Amniotic epithelial cell (primary cell): ENCODE data around the gene BRD2.

Experiments
- DNase-seq: peaks from one replicate; pipeline ENCODE4 v3.0.0-alpha.2; 2010; ENCODE audit warnings: low read depth

The BRD2 gene

GRCh38 chr6:32972353-32973143 is 4.2 kb downstream of the BRD2 start:
- DNase-seq, result no peak

DNA sequence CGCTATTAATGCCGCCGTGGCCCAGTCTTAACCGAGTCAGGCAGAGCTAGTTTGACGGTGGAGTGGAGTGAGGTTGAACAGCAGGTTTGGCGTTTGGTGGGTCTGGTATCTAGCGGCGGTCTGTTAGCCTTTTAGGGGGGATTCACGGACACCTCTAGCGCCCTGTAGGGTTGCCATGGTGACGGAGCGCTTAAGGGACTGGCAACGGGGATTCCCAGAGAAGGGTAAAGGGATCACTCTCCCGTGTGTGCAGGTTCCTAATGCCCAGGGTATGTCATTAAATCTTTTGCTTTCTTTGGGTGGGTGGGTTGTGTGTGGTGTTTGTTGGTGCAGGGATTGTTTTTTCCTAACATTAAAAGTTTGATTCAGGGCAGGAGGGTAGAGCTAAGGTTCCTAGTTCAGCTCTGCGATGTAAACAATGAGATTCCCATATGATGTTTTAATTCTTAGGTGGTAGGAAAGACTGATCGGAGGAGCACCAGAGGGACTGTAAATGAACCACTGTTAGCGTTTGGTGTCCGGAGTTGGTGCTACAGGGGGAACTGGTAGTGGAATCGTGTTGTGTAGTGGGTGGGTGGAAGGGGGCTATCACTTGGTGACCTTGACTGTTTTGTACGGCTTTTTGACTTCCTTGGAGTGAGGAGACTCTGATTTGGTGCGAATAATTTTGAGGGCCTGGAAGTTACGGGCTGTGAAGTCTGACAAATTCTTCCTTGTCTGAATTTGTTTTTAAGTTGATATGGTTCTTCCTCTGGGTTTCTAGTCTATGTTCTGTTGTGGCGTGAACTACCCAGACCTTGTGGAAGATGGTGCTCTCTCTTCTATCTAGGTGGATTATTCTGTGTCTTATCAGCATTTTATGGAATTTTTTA is 5.0 kb downstream of the BRD2 start:
- no peak for DNase-seq

- peak; percentile 77 for DNase-seq
Measured at GRCh38 chr6:32974016-32974333, 5.6 kb downstream of the BRD2 start.

GRCh38 chr6:32974541-32975308 is 6.3 kb downstream of the BRD2 start:
- DNase-seq, result no peak

DNA sequence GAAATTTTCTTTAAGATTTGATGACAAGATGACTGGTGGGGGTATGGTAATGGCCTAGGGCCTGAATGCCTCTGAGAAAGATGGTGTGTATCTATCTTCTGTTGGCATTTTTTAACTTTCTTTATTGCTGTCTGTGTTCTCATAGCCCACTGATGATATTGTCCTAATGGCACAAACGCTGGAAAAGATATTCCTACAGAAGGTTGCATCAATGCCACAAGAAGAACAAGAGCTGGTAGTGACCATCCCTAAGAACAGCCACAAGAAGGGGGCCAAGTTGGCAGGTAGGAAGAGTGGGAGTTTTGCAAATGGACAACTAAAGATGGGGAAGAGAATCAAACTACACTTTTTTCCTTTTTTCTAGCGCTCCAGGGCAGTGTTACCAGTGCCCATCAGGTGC is 7.5 kb downstream of the BRD2 start:
- no peak for DNase-seq

GRCh38 chr6:32976334-32977069 is 8.1 kb downstream of the BRD2 start:
- DNase-seq, result no peak

DNA sequence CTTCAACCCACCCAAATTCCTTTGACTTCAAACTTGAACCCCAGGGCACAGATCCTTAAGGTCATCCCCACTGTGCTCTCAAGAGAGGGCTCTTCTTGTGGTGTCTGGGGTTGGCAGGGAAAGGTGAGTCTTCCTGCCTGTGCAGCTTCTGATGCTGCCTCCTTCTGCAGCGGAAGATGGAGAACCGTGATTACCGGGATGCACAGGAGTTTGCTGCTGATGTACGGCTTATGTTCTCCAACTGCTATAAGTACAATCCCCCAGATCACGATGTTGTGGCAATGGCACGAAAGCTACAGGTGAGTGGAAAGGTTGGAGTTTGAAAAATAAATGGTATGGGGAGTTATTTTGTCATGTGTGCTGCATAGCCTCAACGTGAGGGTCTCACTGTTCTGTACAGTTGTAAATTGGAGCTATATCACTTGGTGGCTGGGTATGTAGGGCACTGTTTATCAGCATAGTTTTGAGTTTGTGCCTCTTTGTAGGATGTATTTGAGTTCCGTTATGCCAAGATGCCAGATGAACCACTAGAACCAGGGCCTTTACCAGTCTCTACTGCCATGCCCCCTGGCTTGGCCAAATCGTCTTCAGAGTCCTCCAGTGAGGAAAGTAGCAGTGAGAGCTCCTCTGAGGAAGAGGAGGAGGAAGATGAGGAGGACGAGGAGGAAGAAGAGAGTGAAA is 9.0 kb downstream of the BRD2 start:
- no peak for DNase-seq

GRCh38 chr6:32977953-32978324 is 9.5 kb downstream of the BRD2 start:
- no peak for DNase-seq

- DNase-seq, result no peak
Measured at GRCh38 chr6:32979720-32980487, 11.5 kb downstream of the BRD2 start.

- no peak for DNase-seq
Measured at GRCh38 chr6:32980488-32981038, 12.2 kb downstream of the BRD2 start.

DNA sequence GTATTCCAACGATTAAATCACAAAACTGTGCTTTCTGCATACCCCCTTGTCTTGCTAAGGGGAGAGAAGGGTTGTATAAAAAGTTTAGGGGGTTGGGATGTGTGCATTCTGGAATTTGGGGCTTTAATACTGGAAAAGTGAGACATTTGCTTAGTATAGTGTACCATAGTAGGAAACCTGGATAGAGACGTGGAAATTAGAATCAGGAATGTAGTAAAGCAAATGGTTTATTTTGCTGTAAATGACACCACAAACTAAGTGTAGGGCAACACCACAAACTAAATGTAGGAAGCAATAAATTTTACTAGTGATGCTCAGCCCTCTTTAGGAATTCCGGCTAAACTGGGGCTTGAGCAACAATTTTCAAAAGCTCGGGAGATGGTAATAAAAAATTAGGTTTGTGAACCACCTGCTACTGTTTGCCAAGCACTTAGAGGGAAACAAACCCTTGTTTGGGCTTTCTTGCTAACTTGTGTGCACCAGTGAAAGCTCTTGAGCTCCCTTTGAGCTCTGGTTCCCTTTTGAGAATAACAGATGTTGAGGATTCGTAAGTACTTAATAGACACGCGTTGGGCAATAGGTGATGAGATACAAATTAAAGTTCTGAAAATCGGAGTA is 13.8 kb downstream of the BRD2 start:
- no peak for DNase-seq

DNA sequence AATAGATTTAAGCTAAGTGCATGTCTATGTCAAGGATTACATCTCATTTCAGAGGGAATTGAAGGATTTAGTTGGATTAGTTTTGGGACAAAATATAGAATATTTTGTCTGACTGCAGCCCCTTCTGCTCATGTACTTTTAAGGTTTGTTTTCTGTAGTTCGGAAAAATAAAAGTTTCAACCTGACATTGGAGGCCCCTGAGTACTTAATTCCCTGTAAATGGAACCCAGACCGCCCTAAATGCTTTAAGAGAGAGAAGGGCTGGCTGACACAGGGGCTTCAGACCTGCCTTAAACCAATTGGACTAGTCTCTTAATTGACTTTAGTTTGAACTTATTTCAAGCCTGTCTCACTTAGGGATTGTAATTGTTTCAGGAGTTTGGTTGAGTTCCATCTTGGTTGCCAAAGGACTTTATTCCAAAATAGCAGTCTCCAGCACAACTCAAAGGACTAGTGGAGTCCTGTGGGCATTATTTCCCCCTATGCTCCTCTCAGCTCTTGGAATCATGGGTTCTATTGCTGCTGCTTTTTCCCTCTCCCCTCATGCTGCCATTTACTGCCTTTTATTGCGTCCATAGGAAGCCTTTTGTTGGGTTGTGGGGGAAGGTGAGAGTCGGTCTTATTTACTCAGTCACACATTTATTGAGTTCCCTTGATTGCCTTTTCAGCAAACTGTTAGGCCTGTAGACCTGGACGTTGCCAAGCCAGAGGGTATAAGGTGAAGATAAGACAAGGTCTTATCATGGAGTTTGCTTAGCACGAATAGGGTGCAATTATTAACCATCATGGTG is 14.5 kb downstream of the BRD2 start:
- DNase-seq, result no peak

DNA sequence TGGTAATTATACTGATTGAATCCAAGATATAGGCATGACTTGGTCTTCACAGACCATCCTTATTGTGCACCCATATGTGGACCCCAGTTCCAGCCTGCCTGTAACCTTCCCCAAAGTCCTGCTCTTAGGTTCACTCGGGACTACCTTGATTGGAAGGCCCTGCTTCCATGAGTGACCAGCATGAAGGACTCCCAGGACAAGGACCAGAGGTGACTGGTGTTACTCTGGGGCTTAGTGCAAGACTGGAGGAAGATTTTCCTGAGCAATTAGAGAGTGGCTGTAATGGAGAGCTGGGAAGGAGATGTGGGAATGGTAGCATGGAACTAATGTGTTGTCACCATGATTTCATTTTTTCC is 15.1 kb downstream of the BRD2 start:
- DNase-seq, result no peak

- no peak for DNase-seq
Measured at GRCh38 chr6:32983964-32984621, 15.7 kb downstream of the BRD2 start.

DNA sequence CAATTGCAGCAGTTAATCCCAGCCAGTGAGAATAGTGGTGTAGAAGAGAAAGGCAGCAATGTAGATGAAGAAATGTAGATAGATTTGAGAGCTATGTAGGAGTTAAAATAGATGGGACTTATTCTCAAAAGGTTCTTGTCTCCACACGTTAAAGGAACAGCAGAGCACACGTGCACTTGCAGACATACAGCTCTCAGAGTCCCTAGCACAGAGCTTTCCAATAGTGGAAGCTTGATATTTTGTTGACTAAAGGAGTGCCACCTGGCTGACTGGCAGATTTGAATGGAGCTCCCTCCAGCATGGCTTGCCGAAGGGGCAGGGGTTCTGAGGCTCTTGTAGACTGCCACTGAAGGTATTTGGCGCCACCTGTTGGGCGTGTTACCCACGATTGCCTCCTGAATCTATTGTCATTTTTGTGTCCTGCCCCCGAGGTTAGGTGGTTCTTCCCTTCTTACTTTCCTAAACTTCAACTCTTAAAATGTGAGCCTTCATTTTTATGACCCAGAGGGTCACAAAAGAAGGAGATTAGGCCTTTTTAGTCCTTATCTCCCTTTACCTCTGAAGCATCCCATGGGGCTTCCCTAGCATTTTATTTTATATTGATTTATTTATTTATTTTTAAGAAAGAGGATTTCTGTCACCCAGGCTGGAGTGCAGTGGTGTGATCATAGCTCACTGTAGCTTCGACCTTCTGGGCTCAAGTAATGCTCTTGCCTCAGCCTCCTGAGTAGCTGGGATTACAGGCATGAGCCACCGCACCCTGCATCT is 16.4 kb downstream of the BRD2 start:
- peak; percentile 73 for DNase-seq

- DNase-seq, result no peak
Measured at GRCh38 chr6:32989368-32989767, 21.0 kb downstream of the BRD2 start.

DNA sequence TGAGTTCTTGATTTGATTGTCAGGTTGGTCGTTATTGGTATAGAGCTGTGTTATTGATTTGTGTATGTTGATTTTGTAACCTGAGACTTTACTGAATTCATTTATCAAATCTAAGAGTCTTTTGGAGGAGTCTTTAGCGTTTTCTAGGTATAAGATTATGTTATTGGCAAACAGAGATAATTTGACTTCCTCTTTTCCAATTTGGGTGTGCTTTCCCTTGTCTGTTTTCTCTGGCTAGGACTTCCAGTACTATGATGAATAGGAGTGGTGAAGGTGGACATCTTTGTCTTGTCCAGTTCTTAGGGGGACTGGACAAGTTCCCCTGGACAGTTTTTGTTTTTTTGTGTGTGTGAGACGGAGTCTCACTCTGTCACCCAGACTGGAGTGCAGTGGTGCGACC is 23.6 kb downstream of the BRD2 start:
- DNase-seq, result no peak
